Activated CD4-positive, alpha-beta T cell treated with anti-CD3 and anti-CD28 coated beads, Interleukin-10, Interleukin-2, amounts not matched to agents 100 ng/mL and 50 ng/mL, durations not matched to agents 16 hours and 8 hours (primary cell): ENCODE data around the gene SFXN5.

Experiments used
- DNase-seq: peaks from one replicate; pipeline ENCODE4 v3.0.0-alpha.2; 2020

Gene SFXN5

DNA sequence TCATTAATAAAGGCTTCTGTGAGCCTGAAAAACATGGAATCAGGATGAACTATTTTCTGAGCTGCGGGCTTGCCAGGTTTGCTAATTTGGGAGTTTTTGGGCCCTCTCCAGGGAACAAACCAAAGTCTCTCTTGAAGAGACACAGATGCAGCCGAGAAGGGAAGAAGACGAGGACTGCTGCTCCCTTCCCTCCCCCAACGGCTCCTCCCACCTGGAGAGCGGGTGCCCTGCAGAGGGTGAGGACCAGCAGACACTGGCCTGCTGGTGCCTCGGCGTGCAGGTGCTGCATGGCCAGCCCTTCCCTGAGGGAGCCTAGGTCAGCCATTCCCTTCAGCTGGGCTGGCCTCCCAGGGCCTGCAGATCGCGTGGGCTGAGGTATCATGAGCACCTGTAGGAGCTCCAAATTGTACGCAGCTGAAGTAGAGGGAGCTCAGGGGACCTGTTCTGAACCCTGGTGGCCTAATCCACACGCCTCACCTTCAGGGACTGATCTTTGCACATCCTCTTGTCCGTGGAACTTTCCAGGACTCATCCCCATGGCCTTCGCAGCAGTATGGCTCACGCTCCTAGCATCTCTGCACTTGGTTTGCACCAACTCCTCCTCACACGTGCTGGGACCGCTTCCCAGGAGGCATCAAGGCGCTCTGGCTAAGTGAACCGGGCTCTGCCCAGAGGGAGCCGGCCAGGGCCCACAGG, 134.7 kb downstream of the SFXN5 start:
- DNase-seq: no peak

- DNase-seq: no peak
These were observed 135.9 kb downstream of the SFXN5 start for GRCh38 chr2:72935611-72935957.

GRCh38 chr2:72934683-72935610, 136.6 kb downstream of the SFXN5 start:
- peak; percentile 10 for DNase-seq

DNA sequence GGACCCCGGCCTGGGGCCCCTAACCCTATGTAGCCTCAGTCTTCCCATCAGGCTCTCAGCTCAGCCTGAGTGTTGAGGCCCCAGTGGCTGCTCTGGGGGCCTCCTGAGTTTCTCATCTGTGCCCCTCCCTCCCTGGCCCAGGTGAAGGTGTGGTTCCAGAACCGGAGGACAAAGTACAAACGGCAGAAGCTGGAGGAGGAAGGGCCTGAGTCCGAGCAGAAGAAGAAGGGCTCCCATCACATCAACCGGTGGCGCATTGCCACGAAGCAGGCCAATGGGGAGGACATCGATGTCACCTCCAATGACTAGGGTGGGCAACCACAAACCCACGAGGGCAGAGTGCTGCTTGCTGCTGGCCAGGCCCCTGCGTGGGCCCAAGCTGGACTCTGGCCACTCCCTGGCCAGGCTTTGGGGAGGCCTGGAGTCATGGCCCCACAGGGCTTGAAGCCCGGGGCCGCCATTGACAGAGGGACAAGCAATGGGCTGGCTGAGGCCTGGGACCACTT, 137.8 kb downstream of the SFXN5 start:
- no peak for DNase-seq

DNA sequence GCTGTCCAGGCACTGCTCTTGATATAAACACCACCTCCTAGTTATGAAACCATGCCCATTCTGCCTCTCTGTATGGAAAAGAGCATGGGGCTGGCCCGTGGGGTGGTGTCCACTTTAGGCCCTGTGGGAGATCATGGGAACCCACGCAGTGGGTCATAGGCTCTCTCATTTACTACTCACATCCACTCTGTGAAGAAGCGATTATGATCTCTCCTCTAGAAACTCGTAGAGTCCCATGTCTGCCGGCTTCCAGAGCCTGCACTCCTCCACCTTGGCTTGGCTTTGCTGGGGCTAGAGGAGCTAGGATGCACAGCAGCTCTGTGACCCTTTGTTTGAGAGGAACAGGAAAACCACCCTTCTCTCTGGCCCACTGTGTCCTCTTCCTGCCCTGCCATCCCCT, 138.3 kb downstream of the SFXN5 start:
- DNase-seq: no peak

DNA sequence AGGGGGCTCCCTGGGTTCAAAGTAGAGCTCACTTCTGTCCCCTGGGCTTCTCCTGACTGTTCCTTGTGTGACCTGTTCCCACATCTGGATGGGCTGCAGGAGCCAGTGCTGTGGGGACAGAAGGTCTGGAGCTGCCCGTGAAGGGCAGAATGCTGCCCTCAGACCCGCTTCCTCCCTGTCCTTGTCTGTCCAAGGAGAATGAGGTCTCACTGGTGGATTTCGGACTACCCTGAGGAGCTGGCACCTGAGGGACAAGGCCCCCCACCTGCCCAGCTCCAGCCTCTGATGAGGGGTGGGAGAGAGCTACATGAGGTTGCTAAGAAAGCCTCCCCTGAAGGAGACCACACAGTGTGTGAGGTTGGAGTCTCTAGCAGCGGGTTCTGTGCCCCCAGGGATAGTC, 138.7 kb downstream of the SFXN5 start:
- no peak for DNase-seq

GRCh38 chr2:72932045-72932740, 139.3 kb downstream of the SFXN5 start:
- DNase-seq: peak; percentile 20

DNA sequence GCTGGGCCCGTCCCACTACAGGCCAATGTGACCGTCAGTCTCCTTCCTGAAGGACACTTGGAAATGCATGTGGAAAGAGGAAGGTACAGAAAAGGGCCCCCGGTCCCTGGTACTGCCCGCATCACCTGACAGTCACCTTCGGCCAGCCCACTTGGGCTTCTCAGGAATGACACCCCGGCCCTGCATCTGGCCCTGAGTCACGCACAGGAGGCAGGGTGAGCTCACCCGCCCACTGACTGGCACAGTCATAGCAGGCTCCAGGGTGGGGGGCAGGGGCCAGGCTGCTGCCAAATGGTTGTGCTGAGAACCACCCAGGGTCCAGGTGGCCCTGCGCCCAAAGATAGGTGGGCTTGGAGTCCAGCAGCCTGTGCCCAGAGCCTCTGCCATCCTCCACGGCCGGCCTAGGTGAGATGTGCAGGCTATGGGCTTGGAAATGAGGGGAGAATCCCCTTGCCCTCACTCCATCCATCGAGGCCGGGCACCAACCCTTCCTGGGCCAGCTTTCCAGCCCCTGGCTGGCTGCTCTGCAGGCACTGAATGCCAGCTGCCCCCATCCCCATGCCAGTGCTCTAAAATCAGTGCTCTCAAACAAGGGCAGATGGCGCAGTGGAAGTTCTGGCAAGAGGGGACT, 140.1 kb downstream of the SFXN5 start:
- DNase-seq: peak; percentile 23

GRCh38 chr2:72929010-72929409, 142.5 kb downstream of the SFXN5 start:
- DNase-seq: no peak

DNA sequence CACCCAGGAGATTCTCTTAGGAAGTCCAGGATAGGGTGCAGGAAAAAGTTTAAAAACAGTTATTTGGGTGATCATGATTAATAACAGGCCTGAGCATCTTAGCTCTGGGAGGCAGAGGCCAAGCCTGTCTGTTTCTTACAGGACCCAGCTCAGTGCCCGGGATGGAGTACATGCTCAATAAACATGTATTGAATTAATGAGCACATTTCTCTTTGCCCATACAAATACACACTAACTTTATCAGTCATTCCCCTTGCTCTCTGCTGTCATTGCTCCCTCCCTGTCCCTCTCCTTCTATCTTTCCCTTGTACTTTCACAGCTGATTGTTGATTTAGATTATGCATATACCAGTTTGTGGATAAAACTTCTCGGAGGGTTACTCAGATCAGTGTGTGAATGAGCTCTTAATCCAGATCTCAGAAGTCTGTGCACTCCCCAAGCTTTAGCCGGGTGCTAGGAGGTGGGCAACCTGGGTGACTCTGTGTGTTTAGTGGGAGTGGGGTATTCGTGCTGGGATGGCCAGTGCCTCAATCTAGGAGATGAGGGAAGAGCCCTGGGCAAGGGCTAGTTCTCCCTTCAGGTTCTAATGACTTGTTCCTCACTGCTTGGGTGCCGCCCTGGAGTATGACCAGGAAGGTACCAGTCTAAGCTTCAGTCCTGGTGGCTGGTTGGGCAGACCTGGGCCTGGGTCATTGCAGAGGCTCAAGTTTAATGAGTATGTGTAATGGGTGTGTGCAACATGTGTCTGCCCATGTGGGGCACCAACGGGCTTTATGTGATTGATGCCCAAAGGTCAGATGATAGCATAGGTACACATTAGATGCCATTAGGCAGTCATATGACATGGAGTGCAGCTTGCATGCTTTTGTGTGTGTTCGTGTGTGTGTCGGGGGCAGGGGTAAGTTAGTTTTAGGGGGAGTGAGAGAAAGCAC, 143.6 kb downstream of the SFXN5 start:
- no peak for DNase-seq

DNA sequence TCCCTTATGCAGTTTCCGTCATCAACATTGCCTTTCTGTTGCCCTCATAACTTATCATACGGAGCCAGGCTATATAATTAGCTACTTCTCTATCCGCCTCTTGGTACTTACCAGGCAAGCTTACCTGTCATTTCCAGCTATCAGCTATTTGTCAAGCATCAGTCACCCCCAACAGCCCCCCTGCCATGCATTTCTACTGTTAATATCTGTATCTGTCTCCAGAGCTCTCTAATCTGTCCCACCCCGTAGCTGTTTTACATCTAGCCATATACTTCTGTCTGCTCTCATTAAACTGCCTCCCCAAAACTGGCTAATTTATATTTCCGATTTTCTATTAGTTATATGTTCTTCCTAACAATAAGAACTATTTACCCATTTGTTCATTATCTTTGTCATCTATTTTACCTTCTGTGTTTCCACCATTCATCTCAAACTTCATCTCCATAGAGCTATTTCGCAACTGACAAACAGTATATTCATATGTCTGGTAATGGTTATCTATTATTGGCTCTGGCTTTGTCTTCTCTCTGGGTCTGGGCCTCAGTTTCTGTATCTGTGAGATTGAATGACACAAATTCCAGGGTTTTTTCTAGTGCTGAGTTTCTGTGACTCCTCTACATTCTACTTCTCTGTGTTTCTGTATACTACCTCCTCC, 144.6 kb downstream of the SFXN5 start:
- DNase-seq: no peak

GRCh38 chr2:72926368-72926767, 145.1 kb downstream of the SFXN5 start:
- no peak for DNase-seq

- no peak for DNase-seq
These were observed 146.1 kb downstream of the SFXN5 start for GRCh38 chr2:72925328-72925943.

DNA sequence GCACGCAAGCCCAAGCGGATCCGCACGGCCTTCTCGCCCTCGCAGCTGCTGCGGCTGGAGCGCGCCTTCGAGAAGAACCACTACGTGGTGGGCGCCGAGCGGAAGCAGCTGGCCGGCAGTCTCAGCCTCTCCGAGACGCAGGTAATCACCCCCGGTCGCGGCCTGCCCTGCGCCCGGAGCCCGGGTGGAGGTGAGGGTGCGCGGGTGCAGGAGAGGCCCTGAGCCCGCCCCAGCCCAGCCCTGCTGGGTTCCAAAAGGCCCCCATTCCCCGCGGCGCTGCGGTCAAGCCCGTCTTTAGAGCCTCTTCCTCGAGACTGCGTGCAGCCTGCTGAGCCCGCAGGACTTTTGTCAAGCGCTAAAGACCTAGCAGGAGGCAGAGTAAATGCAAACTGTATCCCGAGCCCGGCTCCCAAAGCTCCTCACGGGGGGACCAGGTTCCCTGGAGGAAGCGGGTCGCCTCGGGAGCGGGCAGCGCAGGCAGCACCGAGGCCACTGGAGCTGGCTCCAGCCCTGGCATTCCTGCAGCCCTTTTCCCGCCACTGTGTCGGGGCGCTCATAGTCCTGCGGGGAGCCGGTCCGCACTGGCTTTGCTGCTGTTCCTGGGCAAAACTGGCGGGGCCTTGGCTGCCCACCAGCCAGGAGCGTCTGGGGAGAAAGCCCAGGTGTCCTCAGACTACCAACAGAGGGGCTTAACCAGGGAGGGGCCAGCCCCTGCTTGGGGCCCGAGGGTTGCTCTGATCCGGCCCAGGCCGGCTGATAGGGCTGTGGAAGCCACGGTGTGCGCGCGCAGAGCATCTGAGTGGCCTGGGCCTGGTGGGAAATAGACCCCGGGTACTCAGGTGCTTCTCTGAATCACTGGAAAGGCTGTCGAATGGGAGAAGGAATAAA, 146.9 kb downstream of the SFXN5 start:
- DNase-seq: no peak

DNA sequence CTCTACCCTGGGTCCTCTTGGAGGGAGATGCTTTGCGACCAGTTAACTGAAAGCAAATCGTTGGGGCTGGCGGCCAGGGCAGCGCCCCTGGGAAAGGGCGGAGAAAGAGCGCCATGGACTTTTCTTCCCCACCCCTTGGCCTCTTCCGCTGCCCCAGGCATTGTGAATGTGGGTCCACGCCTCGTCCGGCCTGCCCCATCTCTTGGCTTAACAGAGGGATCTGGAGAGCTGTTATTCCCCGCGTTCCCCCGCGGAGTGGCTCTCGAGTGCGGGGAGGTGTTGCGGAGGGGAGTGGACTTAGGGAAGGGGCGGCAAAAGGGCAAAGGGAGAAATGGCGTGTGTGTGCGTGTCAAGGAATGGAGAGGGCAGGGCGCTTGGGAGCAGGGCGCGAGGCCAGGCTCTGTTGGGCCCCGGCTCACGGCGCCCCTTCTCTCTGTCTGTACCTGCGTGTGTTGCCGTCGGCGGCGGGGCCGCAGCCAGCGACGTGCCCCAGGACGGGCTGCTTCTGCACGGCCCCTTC, 147.6 kb downstream of the SFXN5 start:
- no peak for DNase-seq

DNA sequence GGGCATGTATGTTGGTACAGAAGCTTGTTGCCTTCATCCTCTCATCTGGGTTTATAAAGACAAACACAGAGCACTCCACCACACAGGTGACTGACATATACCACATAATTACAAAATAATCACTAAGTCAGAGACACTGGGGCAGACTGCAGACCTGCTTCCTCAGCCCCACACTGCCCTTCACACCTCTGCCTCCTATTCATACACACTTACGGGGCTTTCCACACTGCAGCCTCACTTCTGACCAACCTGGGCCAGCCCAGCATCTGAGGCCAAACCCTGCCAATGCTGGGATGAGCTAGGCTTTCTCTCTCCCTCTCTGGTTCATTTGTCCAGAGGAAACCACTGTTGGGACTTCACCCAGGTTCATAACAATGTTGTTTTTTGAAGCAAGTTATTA, 149.7 kb downstream of the SFXN5 start:
- DNase-seq: no peak

DNA sequence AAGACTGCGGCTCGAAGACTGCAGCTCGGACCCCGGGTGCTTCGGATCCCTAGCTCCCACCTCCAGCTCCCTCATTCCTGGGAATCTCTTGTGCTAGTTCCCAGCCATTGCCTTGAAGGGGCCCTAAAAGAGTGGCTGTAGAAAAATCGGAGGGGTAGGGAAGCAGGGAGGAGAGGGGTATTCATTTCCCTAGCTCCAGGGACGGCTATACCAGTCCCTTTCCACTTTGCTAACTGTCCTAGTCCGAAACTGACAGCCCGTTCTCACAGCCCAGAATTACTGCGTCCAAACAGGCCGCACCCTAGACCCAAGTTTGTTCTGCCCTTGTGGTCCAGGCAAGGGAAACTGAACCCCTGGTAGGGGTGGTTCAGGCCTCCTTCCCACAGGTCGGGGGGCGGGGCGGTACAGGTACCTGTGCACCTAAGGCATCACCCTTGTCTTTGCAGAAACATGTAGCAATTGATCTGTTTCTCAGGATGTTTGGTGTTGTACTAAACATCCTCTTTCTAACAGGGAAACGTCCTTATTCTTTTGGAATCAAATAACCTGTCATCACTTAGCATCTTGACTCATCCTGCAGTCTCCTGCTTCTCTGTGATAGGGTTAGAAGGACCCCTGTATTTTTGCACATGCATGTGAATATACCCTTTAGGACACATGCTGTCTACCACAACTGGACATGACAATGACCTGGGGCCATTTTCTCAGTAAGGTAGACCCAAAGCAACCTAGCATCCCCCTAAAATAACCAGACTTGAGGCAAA, 150.2 kb downstream of the SFXN5 start:
- DNase-seq: no peak

GRCh38 chr2:72920318-72921087, 151.0 kb downstream of the SFXN5 start:
- DNase-seq: peak; percentile 36
